GM12801 (cell line): ENCODE measurements around the gene DEFB116.

ENCODE experiments used
- TF ChIP-seq, protein P1 (sequence below): IDR thresholded peaks from one replicate; pipeline ENCODE4 v1.5.1; 2011; ENCODE audit warnings: control low read depth; ENCODE audit not compliant: insufficient read length; ENCODE audit errors: extremely low read depth

DEFB116 gene

DNA sequence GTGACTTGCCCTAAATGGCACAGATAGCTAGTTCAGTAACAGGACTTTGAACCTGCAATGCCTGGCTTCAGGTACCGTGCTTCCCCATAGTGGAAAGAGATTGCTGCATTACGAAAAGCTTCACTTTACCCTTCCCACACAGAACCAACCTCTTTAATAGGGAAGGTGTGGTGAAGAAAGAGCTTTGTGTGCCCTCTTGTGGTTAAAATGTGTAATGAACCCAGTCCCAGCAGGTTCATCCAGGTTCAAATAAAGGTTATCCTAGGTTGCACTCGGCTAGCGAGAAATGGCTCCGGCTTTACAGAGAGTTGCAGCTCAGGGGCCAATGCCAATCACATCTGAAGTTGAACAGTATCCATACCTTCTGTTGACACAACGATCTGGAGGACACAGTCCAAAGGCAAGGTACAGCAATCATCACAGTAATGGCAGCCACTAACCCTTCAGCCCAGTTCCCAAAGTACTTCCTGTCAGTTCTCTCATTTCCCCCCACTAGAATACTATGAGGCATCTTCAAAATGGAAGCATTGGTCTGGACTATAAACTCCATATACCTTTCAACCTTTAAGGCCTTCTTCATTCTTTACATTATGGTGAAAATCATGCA is 48.0 kb downstream of the DEFB116 start:
- TF ChIP-seq, protein P1, sequence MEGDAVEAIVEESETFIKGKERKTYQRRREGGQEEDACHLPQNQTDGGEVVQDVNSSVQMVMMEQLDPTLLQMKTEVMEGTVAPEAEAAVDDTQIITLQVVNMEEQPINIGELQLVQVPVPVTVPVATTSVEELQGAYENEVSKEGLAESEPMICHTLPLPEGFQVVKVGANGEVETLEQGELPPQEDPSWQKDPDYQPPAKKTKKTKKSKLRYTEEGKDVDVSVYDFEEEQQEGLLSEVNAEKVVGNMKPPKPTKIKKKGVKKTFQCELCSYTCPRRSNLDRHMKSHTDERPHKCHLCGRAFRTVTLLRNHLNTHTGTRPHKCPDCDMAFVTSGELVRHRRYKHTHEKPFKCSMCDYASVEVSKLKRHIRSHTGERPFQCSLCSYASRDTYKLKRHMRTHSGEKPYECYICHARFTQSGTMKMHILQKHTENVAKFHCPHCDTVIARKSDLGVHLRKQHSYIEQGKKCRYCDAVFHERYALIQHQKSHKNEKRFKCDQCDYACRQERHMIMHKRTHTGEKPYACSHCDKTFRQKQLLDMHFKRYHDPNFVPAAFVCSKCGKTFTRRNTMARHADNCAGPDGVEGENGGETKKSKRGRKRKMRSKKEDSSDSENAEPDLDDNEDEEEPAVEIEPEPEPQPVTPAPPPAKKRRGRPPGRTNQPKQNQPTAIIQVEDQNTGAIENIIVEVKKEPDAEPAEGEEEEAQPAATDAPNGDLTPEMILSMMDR, result no peak

DNA sequence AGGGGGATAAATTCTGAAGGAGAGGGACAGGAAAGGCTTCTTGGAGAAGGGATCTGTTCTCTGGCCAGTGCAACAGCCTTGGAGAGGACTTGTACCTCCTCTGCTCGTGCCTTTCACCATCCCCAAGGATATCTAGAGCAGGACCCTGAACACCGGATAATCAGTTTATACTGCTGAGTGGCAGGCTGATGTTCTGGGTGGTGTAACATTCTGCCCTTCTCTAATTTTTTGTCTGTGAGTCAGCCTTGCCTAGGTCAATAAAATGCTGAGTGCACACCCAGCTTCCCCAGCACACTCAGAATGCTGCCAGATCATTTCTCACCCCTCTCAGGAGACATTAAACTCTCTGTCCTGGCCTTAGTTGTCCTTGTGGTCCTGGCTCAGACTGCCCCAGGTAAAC is 51.0 kb downstream of the DEFB116 start, which contains the start of gene DEFB115:
Gene DEFB115 (plus strand): TSS at position 301 of the 400 bp plus-strand sequence. CDS start 0 bp downstream, at position 301.
- TF ChIP-seq, protein P1, result no peak

DNA sequence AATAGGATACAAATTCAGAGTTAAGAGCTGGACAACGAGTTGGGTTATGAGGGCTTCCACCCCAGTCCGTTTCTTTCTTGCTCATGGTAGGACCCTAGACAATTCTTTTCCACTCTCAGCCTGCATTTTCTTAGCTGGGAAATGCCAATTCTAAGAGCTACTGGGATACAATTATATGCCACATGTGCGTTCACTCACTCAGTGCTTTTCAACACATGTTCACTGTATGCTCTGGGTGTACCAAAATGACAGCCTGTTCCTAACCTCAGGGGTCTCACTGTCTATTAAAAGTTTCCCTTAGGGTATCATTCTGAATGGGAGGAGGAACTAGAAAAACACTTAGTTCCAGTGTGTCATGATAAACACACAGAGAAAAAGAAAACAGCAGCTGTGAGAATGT is 51.4 kb downstream of the DEFB116 start:
- TF ChIP-seq, protein P1, result no peak
